GM13977 (cell line): ENCODE data around the gene MS4A4A.
A peak's percentile ranks its signal among the peaks of the same experiment; 100 is the strongest.

Experiments
- DNase-seq: peaks from one replicate; pipeline ENCODE4 v3.0.0; 2012; ENCODE audit warnings: low spot score
- in situ Hi-C: fragments of 300-500 bp; cut with MboI; formaldehyde crosslinking; loops from one replicate; pipeline ENCODE4 v1.12.0; 2022; ENCODE audit warnings: low sequenced_read_pairs, low pct_unique_long_range_greater_than_20kb, mixed read lengths, inconsistent platforms; ENCODE audit not compliant: unreplicated experiment
- TF ChIP-seq, protein P1 (sequence below): IDR thresholded peaks from 2 replicates; pipeline ENCODE4 v1.5.1; 2012; ENCODE audit warnings: mild to moderate bottlenecking, control low read depth; ENCODE audit not compliant: insufficient read depth; ENCODE audit errors: extremely low read depth, missing control alignments

MS4A4A gene

GRCh38 chr11:60328460-60328859 lies 48.0 kb downstream of the MS4A4A start:
- DNase-seq: no peak
- TF ChIP-seq, protein P1, sequence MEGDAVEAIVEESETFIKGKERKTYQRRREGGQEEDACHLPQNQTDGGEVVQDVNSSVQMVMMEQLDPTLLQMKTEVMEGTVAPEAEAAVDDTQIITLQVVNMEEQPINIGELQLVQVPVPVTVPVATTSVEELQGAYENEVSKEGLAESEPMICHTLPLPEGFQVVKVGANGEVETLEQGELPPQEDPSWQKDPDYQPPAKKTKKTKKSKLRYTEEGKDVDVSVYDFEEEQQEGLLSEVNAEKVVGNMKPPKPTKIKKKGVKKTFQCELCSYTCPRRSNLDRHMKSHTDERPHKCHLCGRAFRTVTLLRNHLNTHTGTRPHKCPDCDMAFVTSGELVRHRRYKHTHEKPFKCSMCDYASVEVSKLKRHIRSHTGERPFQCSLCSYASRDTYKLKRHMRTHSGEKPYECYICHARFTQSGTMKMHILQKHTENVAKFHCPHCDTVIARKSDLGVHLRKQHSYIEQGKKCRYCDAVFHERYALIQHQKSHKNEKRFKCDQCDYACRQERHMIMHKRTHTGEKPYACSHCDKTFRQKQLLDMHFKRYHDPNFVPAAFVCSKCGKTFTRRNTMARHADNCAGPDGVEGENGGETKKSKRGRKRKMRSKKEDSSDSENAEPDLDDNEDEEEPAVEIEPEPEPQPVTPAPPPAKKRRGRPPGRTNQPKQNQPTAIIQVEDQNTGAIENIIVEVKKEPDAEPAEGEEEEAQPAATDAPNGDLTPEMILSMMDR: no peak
- in situ Hi-C loops: no loop called here

DNA sequence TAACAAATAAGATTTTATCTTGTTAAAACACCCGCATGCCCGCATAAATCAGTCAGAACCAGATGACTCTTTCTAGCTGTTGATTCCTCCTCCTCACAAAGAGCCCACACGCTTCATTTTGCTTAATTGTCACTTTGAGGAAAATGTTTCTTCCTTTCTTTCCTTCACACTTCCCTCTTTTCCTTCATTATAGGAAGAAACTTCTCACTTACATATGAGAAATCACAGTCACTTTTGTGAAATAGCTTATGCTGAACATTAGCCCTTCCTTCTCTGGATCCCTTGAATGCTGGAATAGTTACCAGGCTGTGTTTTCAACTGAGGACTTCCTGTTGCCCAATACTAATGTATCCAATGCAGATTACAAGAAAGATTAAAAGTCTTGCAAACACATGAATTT lies 52.4 kb downstream of the MS4A4A start:
- TF ChIP-seq, protein P1: no peak
- no peak for DNase-seq
- in situ Hi-C loops: no loop called here

GRCh38 chr11:60334005-60334620 lies 53.6 kb downstream of the MS4A4A start:
- peak; percentile 57 for DNase-seq
- in situ Hi-C loops: no loop called here
- TF ChIP-seq, protein P1: peak; percentile 72

DNA sequence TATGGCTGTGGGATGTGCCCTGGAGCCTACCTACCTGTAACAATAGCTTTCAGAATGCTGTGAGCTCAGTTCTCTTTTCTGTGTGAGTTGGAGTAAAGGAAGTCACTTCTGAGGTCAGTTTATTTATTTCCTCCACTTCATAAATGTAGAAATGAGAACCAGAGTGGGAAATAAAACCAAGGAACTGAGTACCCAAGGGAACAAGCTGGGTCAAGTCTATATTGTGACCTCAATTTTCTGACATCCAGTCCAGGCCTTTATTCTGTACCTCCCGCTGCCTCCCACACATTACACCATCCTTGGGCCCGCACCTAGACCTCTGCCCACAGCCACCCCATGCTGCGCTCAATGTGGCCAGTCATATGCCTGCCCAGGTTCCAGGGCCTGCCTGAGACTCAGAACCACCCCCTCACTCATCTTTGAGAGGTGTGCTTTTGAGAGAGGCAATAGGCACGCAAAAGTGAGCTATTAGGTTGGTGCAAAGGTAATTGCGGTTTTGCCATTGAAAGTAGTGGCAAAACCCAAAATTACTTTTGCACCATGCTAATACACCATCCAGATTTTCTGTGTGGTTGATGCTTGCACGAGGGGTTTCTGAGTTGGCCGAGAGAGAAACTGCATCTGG lies 56.4 kb downstream of the MS4A4A start:
- in situ Hi-C loops: no loop called here

DNA sequence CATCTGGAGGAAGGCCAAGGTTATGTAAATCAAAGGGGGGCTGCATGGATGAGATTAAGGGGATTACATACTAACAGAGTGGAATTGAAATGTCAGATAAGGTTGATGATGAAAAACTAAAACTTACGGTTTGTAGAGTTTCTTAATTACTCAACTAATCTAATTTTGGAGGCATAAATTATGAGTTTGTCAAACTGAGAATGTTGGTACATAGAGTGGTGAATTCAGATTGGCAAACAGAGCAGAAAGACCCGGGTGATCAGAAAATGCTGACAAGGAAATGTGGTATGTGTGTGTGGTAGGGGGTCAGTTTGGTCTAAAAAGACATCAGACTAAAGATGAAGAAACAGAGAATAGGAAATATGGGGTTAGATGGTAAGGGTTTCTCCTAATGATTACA lies 57.6 kb downstream of the MS4A4A start:
- in situ Hi-C loops: no loop called here

More for the DNA sequence above, 56.4 kb downstream of the MS4A4A start:
- no peak for DNase-seq
- TF ChIP-seq, protein P1: no peak

DNA sequence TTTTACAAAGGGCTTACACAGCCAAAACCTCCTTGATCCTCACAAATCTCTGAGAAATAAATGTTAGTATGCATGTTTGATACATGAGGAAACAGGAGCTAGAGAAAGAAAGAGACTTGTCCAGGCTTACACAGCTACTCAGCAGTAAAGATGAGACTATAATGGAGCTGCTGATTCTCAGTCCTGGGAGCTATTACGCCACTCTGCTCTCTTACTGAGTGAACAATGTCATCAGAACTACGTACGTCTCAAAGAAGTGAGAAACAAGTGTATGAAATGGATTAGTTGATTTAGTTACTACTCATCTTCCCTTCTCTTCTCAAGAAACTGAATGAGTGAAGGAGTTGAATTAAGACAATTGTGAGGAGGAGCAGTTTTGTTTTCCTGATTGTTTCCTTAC lies 58.9 kb downstream of the MS4A4A start:
- in situ Hi-C loops: no loop called here
- TF ChIP-seq, protein P1: no peak
- DNase-seq: no peak

More for the DNA sequence above, 57.6 kb downstream of the MS4A4A start:
- TF ChIP-seq, protein P1: no peak
- no peak for DNase-seq
